Stimulated activated CD4-positive, alpha-beta T cell treated with anti-CD3 and anti-CD28 coated beads, Interleukin-12 subunit alpha, Interleukin-12 subunit beta, amount 100 ng/mL, for 48 hours (primary cell): ENCODE results near the gene ZNF516.

Source experiments
- DNase-seq, 3 donors: peaks; one replicate each; pipeline ENCODE4 v3.0.0-alpha.2; 2020; ENCODE audit warnings: low read depth in 2 of 3, low spot score in 1 of 3

The ZNF516 gene

DNA sequence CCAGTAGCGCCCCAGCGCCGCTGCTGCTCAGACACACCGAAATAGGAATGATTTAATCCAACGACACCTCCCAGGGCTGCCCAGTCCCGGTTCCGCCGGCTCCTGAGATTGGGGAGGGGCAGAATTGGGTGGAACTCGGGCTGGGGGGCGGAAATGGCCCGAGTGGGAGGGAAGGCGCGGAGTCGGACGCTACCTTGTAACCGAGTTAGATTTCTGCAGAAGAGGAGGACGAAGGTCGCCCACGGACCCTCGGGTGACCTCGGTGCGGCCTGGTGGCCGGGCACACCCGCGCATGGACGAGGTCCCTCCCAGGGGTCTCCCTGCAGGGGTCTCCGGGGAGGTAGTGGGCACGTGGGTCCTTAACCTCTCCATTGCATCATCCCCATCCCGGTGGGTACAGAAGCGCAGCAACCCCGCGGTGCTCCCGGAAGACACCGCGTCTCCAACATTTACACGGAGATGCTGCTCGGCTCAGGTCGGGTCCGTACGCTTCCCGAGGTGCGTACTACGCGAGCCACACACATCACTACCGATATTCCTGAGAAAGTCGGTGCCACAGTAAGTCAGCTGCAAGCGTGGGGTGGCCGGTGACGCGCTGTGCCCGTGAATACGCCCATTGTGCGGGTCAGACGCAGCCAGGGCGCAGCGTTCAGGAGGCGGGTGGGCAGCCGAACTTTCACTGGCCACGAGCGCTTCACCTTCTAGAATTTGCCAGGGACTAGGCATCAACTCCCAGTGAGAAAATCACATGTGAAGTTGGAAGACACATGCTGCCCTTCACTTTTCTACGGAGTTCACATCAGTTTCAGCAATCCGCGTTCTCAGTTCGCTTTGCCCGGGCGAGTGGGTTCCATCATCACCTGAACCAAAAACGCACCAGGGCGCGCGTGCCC, 3.0 kb downstream of the ZNF516 start:
- peak in 1 of 3 donors; percentile 33 for DNase-seq

GRCh38 chr18:76491473-76491775, 3.6 kb downstream of the ZNF516 start:
- peak in 2 of 3 donors; percentile 34 to 50 for DNase-seq

GRCh38 chr18:76490670-76491472, 4.2 kb downstream of the ZNF516 start:
- DNase-seq = no peak

DNA sequence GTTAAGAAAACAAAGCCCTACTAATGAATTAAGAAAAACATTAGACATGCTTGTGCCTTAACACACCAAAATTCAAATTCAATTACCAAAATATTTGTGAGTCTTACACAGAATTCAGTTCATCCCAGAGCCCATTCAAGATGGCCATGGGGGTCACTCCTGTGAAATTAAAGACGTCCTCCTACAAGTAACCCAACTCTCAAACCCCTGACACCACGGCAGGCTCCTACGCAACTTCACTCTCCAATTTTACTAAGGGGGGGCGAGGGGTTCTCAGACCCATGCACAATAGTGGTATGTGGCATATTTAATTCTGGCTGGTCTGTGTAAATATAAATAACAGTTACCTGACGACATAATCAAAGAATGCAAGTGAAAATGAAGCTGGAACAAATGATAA, 5.0 kb downstream of the ZNF516 start:
- DNase-seq = no peak

GRCh38 chr18:76489081-76489480, 6.0 kb downstream of the ZNF516 start:
- DNase-seq = no peak

DNA sequence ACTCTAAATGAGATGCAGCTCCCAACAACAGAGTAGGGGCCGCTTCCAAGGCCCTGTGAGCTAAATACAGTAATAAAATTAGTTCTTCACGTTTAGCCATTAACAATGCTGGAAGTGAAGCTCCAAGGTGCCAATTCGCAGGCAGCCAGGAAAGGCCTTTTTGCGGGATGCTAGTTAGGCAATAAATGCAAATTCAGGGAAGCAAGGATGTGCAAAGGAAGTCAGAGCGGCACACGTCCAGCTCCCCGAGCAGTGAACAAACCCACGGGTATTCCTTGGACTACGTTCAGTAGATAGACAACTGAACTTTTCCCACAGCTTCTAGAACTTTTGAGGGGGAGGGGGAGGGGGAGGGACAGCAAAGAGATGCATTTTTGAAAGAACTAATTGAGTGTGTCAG, 6.9 kb downstream of the ZNF516 start:
- DNase-seq = no peak

- DNase-seq = no peak
Measured at GRCh38 chr18:76487782-76488181, 7.3 kb downstream of the ZNF516 start.

DNA sequence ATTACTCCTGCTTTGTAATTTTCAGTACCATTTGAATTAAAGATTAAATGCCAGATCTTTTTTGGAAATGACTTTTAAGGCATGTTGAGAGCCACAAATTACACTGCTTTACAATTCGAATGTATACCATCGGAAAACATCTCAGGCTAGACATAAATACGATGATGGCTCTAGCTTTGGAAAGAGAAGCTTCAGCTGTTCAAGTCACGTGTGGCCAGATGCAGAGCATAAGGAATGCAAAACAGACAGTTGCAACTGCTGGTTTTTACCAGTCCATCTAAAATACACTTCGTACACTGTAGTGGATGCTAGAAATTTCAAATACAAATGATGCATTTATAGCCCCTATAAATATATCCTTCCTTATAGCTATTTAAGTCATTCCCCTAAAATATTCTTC, 8.0 kb downstream of the ZNF516 start:
- no peak for DNase-seq

GRCh38 chr18:76486574-76486973, 8.5 kb downstream of the ZNF516 start:
- no peak for DNase-seq

GRCh38 chr18:76486038-76486437, 9.0 kb downstream of the ZNF516 start:
- DNase-seq = no peak

DNA sequence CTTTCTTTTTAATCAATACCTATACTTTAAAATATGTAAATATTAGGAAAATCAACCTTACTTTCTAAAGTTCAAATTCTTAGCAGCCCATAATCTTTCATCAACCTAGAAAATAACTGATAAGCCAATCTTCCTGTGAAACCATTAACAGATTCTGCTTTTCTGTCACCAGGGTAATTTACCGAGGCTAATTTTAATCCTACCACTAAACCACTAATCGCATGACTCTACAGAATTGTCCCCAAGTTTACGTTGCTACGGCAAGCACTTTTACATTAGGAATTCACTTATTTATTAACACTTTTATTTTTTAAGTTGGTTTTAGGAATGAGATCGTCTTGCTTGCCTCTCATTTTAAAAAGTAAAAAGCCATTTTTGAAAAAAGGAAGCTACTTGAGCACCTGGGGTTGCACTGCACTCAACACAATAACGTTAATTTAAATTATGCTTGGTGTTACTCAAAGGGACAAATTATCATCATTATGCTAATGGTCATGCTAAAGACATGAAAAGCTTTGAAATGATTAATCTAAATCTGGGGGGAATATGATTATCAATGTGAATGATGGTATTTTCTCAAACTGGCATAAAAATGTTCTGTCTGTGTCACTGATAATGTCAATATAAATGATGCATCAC, 10.2 kb downstream of the ZNF516 start:
- DNase-seq = no peak

- no peak for DNase-seq
Measured at GRCh38 chr18:76483780-76484179, 11.3 kb downstream of the ZNF516 start.

- DNase-seq = no peak
Measured at GRCh38 chr18:76482971-76483691, 11.9 kb downstream of the ZNF516 start.

DNA sequence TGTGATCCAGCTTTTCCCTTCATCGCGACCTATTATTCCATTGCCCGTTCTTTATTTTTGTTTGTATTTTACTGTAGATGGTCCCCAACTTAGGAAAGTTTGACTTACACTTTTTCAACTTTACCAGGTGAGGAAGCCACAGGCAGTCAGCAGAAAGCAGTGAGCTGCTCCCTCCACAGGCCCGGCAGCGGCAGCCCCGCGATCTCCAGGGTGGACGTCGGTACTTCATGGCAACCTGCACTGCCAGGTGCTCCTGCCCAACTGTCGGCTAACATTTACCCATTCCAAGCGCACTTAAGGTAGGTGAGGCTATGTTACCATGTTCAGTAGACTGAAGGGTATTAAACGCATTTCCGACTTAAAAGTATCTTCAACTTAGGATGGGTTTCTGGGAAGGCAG, 12.8 kb downstream of the ZNF516 start:
- no peak for DNase-seq

DNA sequence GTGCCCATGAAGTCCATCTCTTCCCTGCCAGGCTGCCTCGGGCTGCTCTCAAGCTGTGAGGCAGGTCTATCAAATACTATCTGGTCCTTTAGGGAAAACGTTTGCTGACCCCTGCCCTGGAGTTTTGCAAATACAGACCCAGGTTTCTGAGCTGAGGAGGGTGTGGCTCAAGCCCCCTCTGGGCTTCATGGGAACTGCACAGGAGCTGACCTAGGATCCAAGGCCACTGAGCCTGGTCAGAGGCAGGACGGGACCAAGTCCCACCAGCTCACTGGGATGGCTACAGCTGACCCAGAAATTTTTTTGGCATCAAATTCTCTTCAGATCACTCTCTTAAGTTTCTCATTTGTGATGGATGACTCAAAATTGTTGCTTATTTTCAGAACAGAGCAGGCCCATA, 14.1 kb downstream of the ZNF516 start:
- DNase-seq = no peak

DNA sequence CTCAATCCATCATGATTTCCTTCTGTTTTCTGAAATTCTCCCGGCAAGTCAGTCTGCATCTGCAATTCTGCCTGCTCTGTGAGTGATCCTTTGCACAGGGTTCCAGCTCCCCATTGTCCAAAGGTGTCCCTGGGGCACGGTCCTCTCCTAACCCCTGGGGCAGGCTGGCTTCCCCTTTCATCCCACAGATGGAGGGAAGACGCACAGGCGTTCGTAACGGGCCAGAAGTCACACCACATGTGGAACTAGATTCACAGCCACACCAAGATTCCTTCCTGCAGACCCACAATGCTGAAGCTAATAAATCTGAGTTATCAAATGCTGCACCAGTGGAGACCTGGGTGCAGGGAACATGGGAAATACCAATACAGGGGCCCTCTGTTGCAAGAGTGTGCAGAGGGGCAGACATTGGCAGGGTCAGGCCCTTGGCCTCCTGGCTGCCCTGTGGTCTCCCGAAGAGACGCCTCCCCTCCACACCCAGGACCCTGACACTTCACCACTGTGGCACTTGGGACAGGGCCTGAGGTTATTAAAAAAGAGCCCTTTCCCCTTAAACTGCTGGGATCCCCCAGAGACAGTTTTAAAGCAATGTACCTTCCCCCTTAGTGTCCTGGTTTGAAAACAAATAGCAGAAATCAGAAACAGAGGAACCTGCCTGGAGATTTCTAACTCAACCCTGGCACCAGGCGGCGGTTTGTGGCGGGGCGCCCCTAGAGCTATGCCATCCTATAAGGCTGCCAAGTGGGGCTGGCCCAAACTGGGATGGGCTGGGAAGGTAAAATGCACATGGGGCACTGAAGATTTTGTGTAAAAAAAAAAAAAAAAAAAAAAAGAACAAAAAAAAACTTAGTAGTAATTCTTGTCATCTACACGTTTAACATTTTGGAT, 15.4 kb downstream of the ZNF516 start:
- DNase-seq = no peak

DNA sequence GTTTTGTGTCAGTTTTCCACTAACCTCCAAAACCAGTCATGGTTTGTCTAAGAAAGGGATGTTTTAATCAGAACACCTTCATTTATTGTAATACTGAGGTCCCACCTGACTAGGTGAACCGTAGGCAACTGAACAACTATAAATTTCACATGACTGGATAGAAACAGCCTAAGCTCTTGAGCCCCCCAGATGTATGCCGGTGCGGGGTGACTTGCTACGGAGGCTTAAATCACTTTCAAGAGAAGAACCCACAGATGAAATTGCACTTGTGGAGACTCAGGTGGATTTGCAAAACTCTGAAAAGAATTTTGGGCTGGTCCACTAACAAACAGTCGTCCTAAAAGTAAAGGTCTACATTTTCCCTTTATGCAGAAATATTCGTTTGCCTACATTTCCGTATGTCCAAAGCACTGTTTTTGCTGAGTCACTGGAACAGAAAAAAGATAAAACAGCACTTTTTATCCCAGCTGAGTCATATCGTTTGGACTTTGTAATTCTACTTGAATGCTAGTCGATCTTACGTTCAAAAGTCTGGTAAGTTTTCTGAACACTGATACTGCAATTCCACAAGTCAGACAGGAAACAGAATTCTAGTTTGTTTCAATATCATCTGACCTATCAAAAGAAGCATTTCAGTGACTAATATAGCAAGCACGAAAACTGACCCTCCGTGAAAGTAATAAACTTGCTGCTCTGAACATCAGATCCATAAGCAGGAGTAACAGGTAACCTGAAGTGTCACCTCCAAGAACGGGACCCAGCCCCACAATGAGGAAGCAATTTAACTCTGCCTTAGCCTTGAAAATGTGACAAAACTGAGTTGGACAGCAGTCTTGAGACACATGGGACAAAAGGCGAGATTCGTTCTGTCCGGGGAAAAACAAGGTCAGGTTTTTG, 18.1 kb downstream of the ZNF516 start:
- DNase-seq = no peak

GRCh38 chr18:76475450-76476194, 19.4 kb downstream of the ZNF516 start:
- DNase-seq = no peak

DNA sequence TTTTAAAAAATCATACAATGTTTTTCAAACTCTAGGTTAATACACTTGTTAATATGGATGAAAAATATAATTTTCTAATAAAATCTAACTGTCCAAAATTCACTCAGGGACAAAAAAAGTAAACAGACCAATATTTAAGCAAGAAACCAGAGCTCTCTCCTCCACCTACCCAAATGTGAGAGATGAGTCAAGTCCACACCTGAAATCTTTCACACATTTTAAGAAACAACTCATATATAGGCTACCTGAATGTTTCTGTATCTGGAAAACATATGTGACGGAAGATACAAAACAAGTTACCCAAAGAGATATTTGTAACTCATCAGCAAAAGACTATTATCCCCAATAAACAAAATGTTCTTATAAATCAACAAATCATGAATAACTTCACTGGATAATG, 20.2 kb downstream of the ZNF516 start:
- no peak for DNase-seq
